Stimulated activated naive CD8-positive, alpha-beta T cell treated with anti-CD3 and anti-CD28 coated beads, Interleukin-15, amount 100 ng/mL, for 72 hours (primary cell): ENCODE results near the gene IGSF21.

Experiments
- ATAC-seq: fragments of 150-1000 bp; cut with Tn5 transposase; 2 replicates; pipeline ENCODE4 v1.10.0; 2021; ENCODE audit warnings: mild to moderate bottlenecking, moderate library complexity
- DNase-seq, 2 donors: peaks; one replicate each; pipeline ENCODE4 v3.0.0; 2021 to 2022
- H3K27ac Mint-ChIP-seq, 2 donors: one replicate each; pipeline ENCODE4 v1.8.0; 2022; ENCODE audit warnings: mild to moderate bottlenecking in 2 of 2, mixed read lengths in 2 of 2, moderate library complexity in 2 of 2
- H3K27me3 Mint-ChIP-seq: one replicate; pipeline ENCODE4 v1.8.0; 2022; ENCODE audit warnings: mixed read lengths
- H3K4me1 Mint-ChIP-seq: one replicate; pipeline ENCODE4 v1.8.0; 2022; ENCODE audit warnings: mild to moderate bottlenecking, mixed read lengths
- H3K4me3 Mint-ChIP-seq, 2 donors: one replicate each; pipeline ENCODE4 v1.8.0; 2022; ENCODE audit warnings: mild to moderate bottlenecking in 2 of 2, mixed read lengths in 2 of 2, moderate library complexity in 1 of 2
- H3K9me3 Mint-ChIP-seq, 2 donors: one replicate each; pipeline ENCODE4 v1.8.0; 2022; ENCODE audit warnings: mixed read lengths in 2 of 2

Gene IGSF21

GRCh38 chr1:18380288-18380687 lies 272.7 kb downstream of the IGSF21 start:
- H3K27me3 Mint-ChIP-seq: peaks cover 37% of the 10 kb centered on the region

GRCh38 chr1:18384059-18384458 lies 276.5 kb downstream of the IGSF21 start:
- H3K27me3 Mint-ChIP-seq: peaks cover 41% of the 10 kb centered on the region
- H3K4me1 Mint-ChIP-seq: peaks cover 11% of the 10 kb centered on the region
- peaks cover 10 to 22% of the 10 kb centered on the region in 2 donors for H3K9me3 Mint-ChIP-seq
- ATAC-seq (no peak), DNase-seq (no peak)
- no peak overlapping the region for H3K27ac Mint-ChIP-seq
- H3K4me3 Mint-ChIP-seq: no peak overlapping the region

More at GRCh38 chr1:18380288-18380687, 272.7 kb downstream of the IGSF21 start:
- DNase-seq (no peak), ATAC-seq (no peak)
- H3K9me3 Mint-ChIP-seq: peaks cover 10 to 22% of the 10 kb centered on the region in 2 donors
- H3K4me3 Mint-ChIP-seq: no peak overlapping the region
- no peak overlapping the region for H3K27ac Mint-ChIP-seq
- peaks cover 6% of the 10 kb centered on the region for H3K4me1 Mint-ChIP-seq

GRCh38 chr1:18384471-18384870 lies 276.9 kb downstream of the IGSF21 start:
- Mint-ChIP-seq H3K27me3 (peaks cover 41% of the 10 kb centered on the region), H3K4me3 (no peak overlapping the region), H3K27ac (no peak overlapping the region), H3K9me3 (peaks cover 6 to 19% of the 10 kb centered on the region in 2 donors), H3K4me1 (peaks cover 11% of the 10 kb centered on the region)
- no peak for DNase-seq
- no peak for ATAC-seq

- Mint-ChIP-seq H3K4me3 (no peak overlapping the region), H3K27ac (no peak overlapping the region), H3K4me1 (peaks cover 11% of the 10 kb centered on the region), H3K27me3 (peaks cover 41% of the 10 kb centered on the region), H3K9me3 (peaks cover 0 to 12% of the 10 kb centered on the region in 2 donors)
- ATAC-seq (no peak), DNase-seq (no peak)
Observed at GRCh38 chr1:18385239-18385790, 277.7 kb downstream of the IGSF21 start.

GRCh38 chr1:18386591-18386990 lies 279.0 kb downstream of the IGSF21 start:
- ATAC-seq (no peak), DNase-seq (no peak)
- peaks cover 11% of the 10 kb centered on the region for H3K4me1 Mint-ChIP-seq
- H3K27me3 Mint-ChIP-seq: peaks cover 33% of the 10 kb centered on the region
- no peak overlapping the region for H3K4me3 Mint-ChIP-seq
- no peak overlapping the region for H3K27ac Mint-ChIP-seq
- peaks cover 0 to 2% of the 10 kb centered on the region in 2 donors for H3K9me3 Mint-ChIP-seq

GRCh38 chr1:18387307-18387706 lies 279.7 kb downstream of the IGSF21 start:
- Mint-ChIP-seq H3K27ac (no peak overlapping the region), H3K4me1 (peaks cover 11% of the 10 kb centered on the region), H3K4me3 (no peak overlapping the region), H3K27me3 (peaks cover 27% of the 10 kb centered on the region), H3K9me3 (no peaks in the 10 kb centered on the region)
- no peak for DNase-seq
- ATAC-seq: no peak

GRCh38 chr1:18390953-18391352 lies 283.4 kb downstream of the IGSF21 start:
- no peak for ATAC-seq
- DNase-seq: no peak
- Mint-ChIP-seq H3K27me3 (peaks cover 28% of the 10 kb centered on the region), H3K9me3 (no peaks in the 10 kb centered on the region), H3K4me1 (peaks cover under 1% of the 10 kb centered on the region), H3K4me3 (no peak overlapping the region), H3K27ac (no peak overlapping the region)

GRCh38 chr1:18394563-18395156 lies 287.1 kb downstream of the IGSF21 start:
- no peak overlapping the region for H3K4me3 Mint-ChIP-seq
- DNase-seq (no peak), ATAC-seq (no peak)
- no peaks in the 10 kb centered on the region for H3K4me1 Mint-ChIP-seq
- no peaks in the 10 kb centered on the region for H3K9me3 Mint-ChIP-seq
- peaks cover 34% of the 10 kb centered on the region for H3K27me3 Mint-ChIP-seq
- H3K27ac Mint-ChIP-seq: no peak overlapping the region

GRCh38 chr1:18396247-18396980 lies 288.8 kb downstream of the IGSF21 start:
- no peak for DNase-seq
- no peak overlapping the region for H3K27ac Mint-ChIP-seq
- H3K4me1 Mint-ChIP-seq: no peaks in the 10 kb centered on the region
- no peaks in the 10 kb centered on the region for H3K9me3 Mint-ChIP-seq
- no peak overlapping the region for H3K4me3 Mint-ChIP-seq
- H3K27me3 Mint-ChIP-seq: peaks cover 41% of the 10 kb centered on the region
- no peak for ATAC-seq

GRCh38 chr1:18397641-18398040 lies 290.0 kb downstream of the IGSF21 start:
- no peaks in the 10 kb centered on the region for H3K9me3 Mint-ChIP-seq
- DNase-seq: no peak
- H3K27ac Mint-ChIP-seq: peak overlapping the region in 1 of 2 donors; percentile 65
- no peak overlapping the region for H3K4me3 Mint-ChIP-seq
- no peak for ATAC-seq
- no peaks in the 10 kb centered on the region for H3K4me1 Mint-ChIP-seq
- H3K27me3 Mint-ChIP-seq: peaks cover 41% of the 10 kb centered on the region

GRCh38 chr1:18398791-18399530 lies 291.4 kb downstream of the IGSF21 start:
- DNase-seq (no peak), ATAC-seq (no peak)
- Mint-ChIP-seq H3K4me3 (no peak overlapping the region), H3K27ac (no peak overlapping the region), H3K27me3 (peaks cover 37% of the 10 kb centered on the region), H3K9me3 (no peaks in the 10 kb centered on the region), H3K4me1 (no peaks in the 10 kb centered on the region)

- Mint-ChIP-seq H3K27me3 (peaks cover 47% of the 10 kb centered on the region), H3K27ac (no peak overlapping the region), H3K4me1 (no peaks in the 10 kb centered on the region), H3K9me3 (peaks cover 0 to 8% of the 10 kb centered on the region in 2 donors), H3K4me3 (no peak overlapping the region)
- no peak for DNase-seq
- no peak for ATAC-seq
Observed at GRCh38 chr1:18400347-18401102, 292.9 kb downstream of the IGSF21 start.

- DNase-seq (no peak), ATAC-seq (no peak)
- H3K4me1 Mint-ChIP-seq: no peaks in the 10 kb centered on the region
- peaks cover 0 to 8% of the 10 kb centered on the region in 2 donors for H3K9me3 Mint-ChIP-seq
- H3K27ac Mint-ChIP-seq: no peak overlapping the region
- peaks cover 51% of the 10 kb centered on the region for H3K27me3 Mint-ChIP-seq
- H3K4me3 Mint-ChIP-seq: no peak overlapping the region
Observed at GRCh38 chr1:18401921-18402320, 294.3 kb downstream of the IGSF21 start.

- no peak for DNase-seq
- no peak overlapping the region for H3K27ac Mint-ChIP-seq
- H3K9me3 Mint-ChIP-seq: peaks cover 0 to 8% of the 10 kb centered on the region in 2 donors
- H3K27me3 Mint-ChIP-seq: peaks cover 40% of the 10 kb centered on the region
- H3K4me1 Mint-ChIP-seq: no peaks in the 10 kb centered on the region
- no peak for ATAC-seq
- H3K4me3 Mint-ChIP-seq: no peak overlapping the region
Observed at GRCh38 chr1:18404460-18404859, 296.9 kb downstream of the IGSF21 start.
